Endodermal cell (in vitro differentiated cells): ENCODE results near the gene MYLK4. TPM values are rescaled to one million over a fixed set of nuclear protein-coding genes. Genes with fewer than 3 reads are reported as not detected.

ENCODE experiments used
- DNase-seq: peaks from one replicate; pipeline ENCODE4 v3.0.0-alpha.2; 2017
- H3K27ac ChIP-seq: 2 replicates; pipeline ENCODE4 v1.5.1; 2013; ENCODE audit warnings: mild to moderate bottlenecking, low read depth, low read length, moderate library complexity
- H3K27me3 ChIP-seq: 2 replicates; pipeline ENCODE4 v1.6.1; 2013; ENCODE audit warnings: mild to moderate bottlenecking, low read length, moderate library complexity; ENCODE audit not compliant: insufficient read depth, control insufficient read depth, poor library complexity, severe bottlenecking
- H3K36me3 ChIP-seq: 2 replicates; pipeline ENCODE4 v1.7.0; 2013; ENCODE audit warnings: mild to moderate bottlenecking, low read length, moderate library complexity; ENCODE audit not compliant: control insufficient read depth, insufficient read depth
- H3K4me1 ChIP-seq: one replicate; pipeline ENCODE4 v1.7.0; 2013; ENCODE audit warnings: low read length; ENCODE audit not compliant: control insufficient read depth, insufficient read depth
- H3K4me3 ChIP-seq: 2 replicates; pipeline ENCODE4 v1.5.1; 2013; ENCODE audit warnings: mild to moderate bottlenecking, low read length, moderate library complexity
- H3K9ac ChIP-seq: 2 replicates; pipeline ENCODE4 v1.6.1; 2013; ENCODE audit warnings: mild to moderate bottlenecking, low read length, moderate library complexity; ENCODE audit not compliant: poor library complexity, severe bottlenecking; ENCODE audit errors: extremely low read depth
- H3K9me3 ChIP-seq: 2 replicates; pipeline ENCODE4 v1.6.1; 2013; ENCODE audit warnings: mild to moderate bottlenecking, low read length, moderate library complexity; ENCODE audit not compliant: control insufficient read depth
- H3K27ac Mint-ChIP-seq: 2 replicates; pipeline ENCODE4 v1.8.0; 2020; ENCODE audit warnings: mixed read lengths
- H3K27me3 Mint-ChIP-seq: 2 replicates; pipeline ENCODE4 v1.8.0; 2021; ENCODE audit warnings: mild to moderate bottlenecking, mixed read lengths; ENCODE audit not compliant: insufficient read depth
- H3K36me3 Mint-ChIP-seq: 2 replicates; pipeline ENCODE4 v1.8.0; 2020; ENCODE audit warnings: low read depth, mixed read lengths
- H3K4me1 Mint-ChIP-seq: 2 replicates; pipeline ENCODE4 v1.8.0; 2020; ENCODE audit warnings: mixed read lengths
- H3K4me3 Mint-ChIP-seq: 2 replicates; pipeline ENCODE4 v1.8.0; 2020; ENCODE audit warnings: mild to moderate bottlenecking, moderate library complexity, mixed read lengths
- H3K9me3 Mint-ChIP-seq: 2 replicates; pipeline ENCODE4 v1.8.0; 2020; ENCODE audit warnings: mild to moderate bottlenecking, mixed read lengths
- CTCF ChIP-seq: fragments of 200-600 bp; sonication (generic); conservative IDR thresholded peaks from 2 replicates; pipeline ENCODE4 v1.5.0; 2021; ENCODE audit warnings: antibody characterized with exemption, mild to moderate bottlenecking
- WGBS, 2 experiments: methylation state at CpG; one replicate each; pipeline versions ENCODE4 v1.1.5 to v1.1.7; 2013; ENCODE audit warnings: missing lambda C conversion rate in 2 of 2, mixed read lengths in 1 of 2; ENCODE audit not compliant: insufficient coverage in 1 of 2, insufficient read length in 1 of 2; 5-methylcytosine and 5-hydroxymethylcytosine counted together
- total RNA-seq, 2 donors: library from RNA; stranded (reverse); fragmentation: NEBNext Ultra II Directional in 1 of 2; extraction: Animal tissue kit (Norgen Biotek cat#: 25700) in 1 of 2; gene quantifications; 2 replicates in 1 of 2; 3 replicates in 1 of 2; pipeline ENCODE4 v1.2.1, GENCODE V29; 2021

The MYLK4 gene
- total RNA-seq, 2 donors from 2014 or later: 0.18 to 0.20 TPM

GRCh38 chr6:2771079-2771478 lies 20.4 kb upstream of the MYLK4 start:
- Histone ChIP-seq H3K9ac (no peak overlapping the region), H3K36me3 (peaks cover 60% of the 10 kb centered on the region)
- WGBS, 2 experiments: 94 to 96% methylated on average over 4 of the region's 4 CpGs

GRCh38 chr6:2770171-2770570 lies 19.4 kb upstream of the MYLK4 start:
- H3K27ac ChIP-seq: no peak overlapping the region
- Mint-ChIP-seq H3K27ac (peak overlapping the region; percentile 57), H3K9me3 (no peaks in the 10 kb centered on the region), H3K4me3 (peak overlapping the region; percentile 5), H3K4me1 (peaks cover 34% of the 10 kb centered on the region), H3K36me3 (peaks cover 16% of the 10 kb centered on the region), H3K27me3 (no peaks in the 10 kb centered on the region)
- no peak for TF ChIP-seq CTCF
- peak overlapping the region; percentile 56 for H3K4me3 ChIP-seq
- WGBS, 2 experiments: 76% methylated on average over 9 to 13 of the region's 13 CpGs
- H3K9me3 ChIP-seq: no peaks in the 10 kb centered on the region
- no peak for DNase-seq
- H3K4me1 ChIP-seq: peaks cover 4% of the 10 kb centered on the region
- H3K9ac ChIP-seq: no peak overlapping the region
- H3K27me3 ChIP-seq: no peaks in the 10 kb centered on the region
- H3K36me3 ChIP-seq: peaks cover 53% of the 10 kb centered on the region

More at GRCh38 chr6:2771079-2771478, 20.4 kb upstream of the MYLK4 start:
- Mint-ChIP-seq H3K4me1 (peaks cover 34% of the 10 kb centered on the region), H3K9me3 (no peaks in the 10 kb centered on the region), H3K36me3 (peaks cover 17% of the 10 kb centered on the region), H3K27me3 (no peaks in the 10 kb centered on the region), H3K4me3 (no peak overlapping the region), H3K27ac (no peak overlapping the region)
- Histone ChIP-seq H3K9me3 (no peaks in the 10 kb centered on the region), H3K27ac (no peak overlapping the region), H3K4me1 (peaks cover 4% of the 10 kb centered on the region), H3K4me3 (no peak overlapping the region), H3K27me3 (no peaks in the 10 kb centered on the region)
- TF ChIP-seq CTCF: no peak
- DNase-seq: no peak

GRCh38 chr6:2768696-2769095 lies 18.0 kb upstream of the MYLK4 start:
- peak overlapping the region; percentile 93 for H3K4me3 ChIP-seq
- Mint-ChIP-seq H3K27ac (no peak overlapping the region), H3K4me3 (no peak overlapping the region), H3K36me3 (peaks cover 14% of the 10 kb centered on the region), H3K27me3 (no peaks in the 10 kb centered on the region), H3K9me3 (no peaks in the 10 kb centered on the region), H3K4me1 (peaks cover 34% of the 10 kb centered on the region)
- no peak overlapping the region for H3K27ac ChIP-seq
- H3K9me3 ChIP-seq: no peaks in the 10 kb centered on the region
- no peaks in the 10 kb centered on the region for H3K27me3 ChIP-seq
- peaks cover 4% of the 10 kb centered on the region for H3K4me1 ChIP-seq
- no peak for TF ChIP-seq CTCF
- H3K9ac ChIP-seq: no peak overlapping the region
- 76 to 81% methylated on average over 5 to 6 of the region's 6 CpGs for WGBS, 2 experiments
- peaks cover 38% of the 10 kb centered on the region for H3K36me3 ChIP-seq
- DNase-seq: no peak
